Measurements from ENCODE around the gene DYNC2H1. TPM values are rescaled to one million over a fixed set of nuclear protein-coding genes. Genes with fewer than 3 reads are reported as not detected.

The DYNC2H1 gene
- total RNA-seq, 3 donors from 2014 or later: 2.3 to 12.4 (median 5.0) TPM

GRCh38 chr11:103433386-103434072 lies 324.3 kb downstream of the DYNC2H1 start:
- TF ChIP-seq, protein P1, sequence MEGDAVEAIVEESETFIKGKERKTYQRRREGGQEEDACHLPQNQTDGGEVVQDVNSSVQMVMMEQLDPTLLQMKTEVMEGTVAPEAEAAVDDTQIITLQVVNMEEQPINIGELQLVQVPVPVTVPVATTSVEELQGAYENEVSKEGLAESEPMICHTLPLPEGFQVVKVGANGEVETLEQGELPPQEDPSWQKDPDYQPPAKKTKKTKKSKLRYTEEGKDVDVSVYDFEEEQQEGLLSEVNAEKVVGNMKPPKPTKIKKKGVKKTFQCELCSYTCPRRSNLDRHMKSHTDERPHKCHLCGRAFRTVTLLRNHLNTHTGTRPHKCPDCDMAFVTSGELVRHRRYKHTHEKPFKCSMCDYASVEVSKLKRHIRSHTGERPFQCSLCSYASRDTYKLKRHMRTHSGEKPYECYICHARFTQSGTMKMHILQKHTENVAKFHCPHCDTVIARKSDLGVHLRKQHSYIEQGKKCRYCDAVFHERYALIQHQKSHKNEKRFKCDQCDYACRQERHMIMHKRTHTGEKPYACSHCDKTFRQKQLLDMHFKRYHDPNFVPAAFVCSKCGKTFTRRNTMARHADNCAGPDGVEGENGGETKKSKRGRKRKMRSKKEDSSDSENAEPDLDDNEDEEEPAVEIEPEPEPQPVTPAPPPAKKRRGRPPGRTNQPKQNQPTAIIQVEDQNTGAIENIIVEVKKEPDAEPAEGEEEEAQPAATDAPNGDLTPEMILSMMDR (IDR thresholded peaks at IDR 0.05): no peak
- ATAC-seq: no peak
- intact Hi-C loops (cut with DNase I, micrococcal nuclease): no loop called here

GRCh38 chr11:103434073-103434411 lies 324.8 kb downstream of the DYNC2H1 start:
- TF ChIP-seq, protein P1 (IDR thresholded peaks at IDR 0.05): no peak
- ATAC-seq (no peak), DNase-seq (no peak)
- H3K4me1 ChIP-seq (ENCODE audit: low read depth): no peaks in the 10 kb centered on the region
- intact Hi-C loops (cut with DNase I, micrococcal nuclease): no loop called here
- H3K4me3 ChIP-seq: no peak overlapping the region
- H3K9me3 ChIP-seq: no peaks in the 10 kb centered on the region
- H3K36me3 ChIP-seq (ENCODE audit: low read depth): no peaks in the 10 kb centered on the region

More at GRCh38 chr11:103433386-103434072, 324.3 kb downstream of the DYNC2H1 start:
- H3K4me1 ChIP-seq (ENCODE audit: low read depth): no peaks in the 10 kb centered on the region
- H3K36me3 ChIP-seq (ENCODE audit: low read depth): no peaks in the 10 kb centered on the region
- no peak overlapping the region for H3K4me3 ChIP-seq
- DNase-seq: no peak
- H3K9me3 ChIP-seq: no peaks in the 10 kb centered on the region

DNA sequence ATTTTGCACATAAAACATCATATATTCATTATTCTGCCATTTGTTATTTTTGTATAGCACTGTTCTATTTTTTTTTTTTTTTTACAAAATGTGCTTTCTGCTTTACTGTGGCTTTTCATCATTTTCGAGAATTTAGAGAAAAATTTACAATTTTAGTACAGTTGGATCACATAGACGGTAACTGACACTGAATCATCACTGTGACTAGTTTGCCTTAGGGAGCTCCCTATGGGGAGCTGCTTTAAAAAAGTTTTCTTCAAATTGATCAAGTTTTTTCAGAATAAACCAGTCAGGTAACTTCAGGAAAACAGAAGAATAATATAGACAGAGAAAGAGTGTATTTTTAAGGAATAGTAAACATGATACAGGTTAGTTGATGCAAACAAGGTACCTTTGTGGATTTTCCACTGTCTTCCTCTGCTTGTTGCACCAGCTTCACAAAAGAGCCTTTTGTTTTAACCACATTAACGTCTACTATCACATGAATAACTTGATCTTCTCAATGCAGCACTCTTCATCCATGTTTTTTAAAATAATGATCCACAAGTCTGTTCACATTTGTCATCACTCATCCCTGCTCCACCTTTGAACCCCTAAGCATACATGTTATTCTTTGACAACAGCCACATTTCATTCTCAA lies 327.0 kb downstream of the DYNC2H1 start:
- Histone ChIP-seq H3K36me3 (ENCODE audit: low read depth) (no peaks in the 10 kb centered on the region), H3K4me3 (no peak overlapping the region), H3K4me1 (ENCODE audit: low read depth) (no peaks in the 10 kb centered on the region), H3K9me3 (no peaks in the 10 kb centered on the region)
- ATAC-seq: no peak
- intact Hi-C loops (cut with DNase I, micrococcal nuclease): no loop called here
- TF ChIP-seq, protein P1 (IDR thresholded peaks at IDR 0.05): no peak
- DNase-seq: no peak

GRCh38 chr11:103441021-103441420 lies 331.8 kb downstream of the DYNC2H1 start:
- Histone ChIP-seq H3K36me3 (ENCODE audit: low read depth) (no peaks in the 10 kb centered on the region), H3K4me3 (no peak overlapping the region), H3K9me3 (no peaks in the 10 kb centered on the region), H3K4me1 (ENCODE audit: low read depth) (no peaks in the 10 kb centered on the region)
- intact Hi-C loops (cut with DNase I, micrococcal nuclease): no loop called here
- TF ChIP-seq, protein P1 (IDR thresholded peaks at IDR 0.05): no peak
- ATAC-seq (no peak), DNase-seq (no peak)

- TF ChIP-seq, protein P1 (IDR thresholded peaks at IDR 0.05): no peak
- Histone ChIP-seq H3K9me3 (no peaks in the 10 kb centered on the region), H3K4me1 (ENCODE audit: low read depth) (no peaks in the 10 kb centered on the region), H3K36me3 (ENCODE audit: low read depth) (no peaks in the 10 kb centered on the region), H3K4me3 (no peak overlapping the region)
- intact Hi-C loops (cut with DNase I, micrococcal nuclease): no loop called here
- DNase-seq (no peak), ATAC-seq (no peak)
Measured at GRCh38 chr11:103448966-103449365, 339.7 kb downstream of the DYNC2H1 start.

All from mucosa of descending colon (tissue), 3 donors.